Stimulated activated CD8-positive, alpha-beta memory T cell treated with anti-CD3 and anti-CD28 coated beads, Interleukin-12 subunit alpha, Interleukin-12 subunit beta, amount 100 ng/mL, for 4 hours (primary cell): Measurements from ENCODE around the gene RASA4.
"Not testable (repeated sequence)": the region's sequence is repeated elsewhere in the genome, so short reads cannot be mapped to it uniquely, and the experiment has no call there.

Experiments
- DNase-seq: peaks from one replicate; pipeline ENCODE4 v3.0.0-alpha.2; 2020; ENCODE audit warnings: low read depth

Gene RASA4

GRCh38 chr7:102543596-102543995 lies 73.0 kb downstream of the RASA4 start, which contains the start of gene UPK3BL2:
Gene UPK3BL2, minus strand, starts transcription at chr7:102543696. Its CDS starts 60 bp downstream, at chr7:102543636.
- DNase-seq: not testable (repeated sequence)

DNA sequence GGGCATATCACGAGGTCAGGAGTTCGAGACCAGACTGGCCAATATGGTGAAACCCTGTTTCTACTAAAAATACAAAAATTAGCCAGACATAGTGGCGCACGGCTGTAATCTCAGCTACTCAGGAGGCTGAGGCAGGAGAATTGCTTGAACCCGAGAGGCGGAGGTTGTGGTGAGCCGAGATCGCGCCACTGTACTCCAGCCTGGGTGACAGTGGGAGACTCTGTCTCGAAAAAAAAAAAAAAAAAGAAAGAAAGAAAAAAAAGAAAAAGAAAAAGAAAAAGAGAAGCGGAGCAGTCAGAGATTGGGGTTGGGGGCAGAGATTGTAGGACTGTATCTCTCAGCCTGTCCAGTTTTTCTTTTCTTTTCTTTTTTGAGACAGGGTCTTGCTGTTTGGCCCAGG lies 73.8 kb downstream of the RASA4 start:
- DNase-seq: not testable (repeated sequence)

DNA sequence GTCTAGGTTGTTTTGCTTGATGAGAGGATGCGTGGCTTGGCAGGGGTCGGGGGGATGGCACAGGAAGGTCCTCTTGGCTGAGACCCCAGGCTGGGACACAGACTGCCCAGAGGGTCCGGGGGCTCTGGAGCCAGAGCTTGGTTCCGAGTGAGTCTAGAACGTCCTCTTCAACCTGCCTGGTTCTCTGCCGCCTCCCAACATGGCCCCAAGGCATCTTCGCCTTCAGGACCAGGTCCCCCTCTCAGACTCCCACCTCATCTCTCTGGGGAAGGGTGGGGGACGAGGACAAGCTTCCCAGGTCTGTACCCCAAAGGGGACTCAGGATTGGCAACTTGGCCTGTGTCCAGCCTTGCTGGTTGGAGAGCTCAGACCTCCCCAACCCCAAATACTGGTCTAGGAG lies 74.5 kb downstream of the RASA4 start:
- DNase-seq: not testable (repeated sequence)

- not testable (repeated sequence) for DNase-seq
These were observed 76.0 kb downstream of the RASA4 start for GRCh38 chr7:102540604-102541003.

GRCh38 chr7:102535062-102535615 lies 81.4 kb downstream of the RASA4 start:
- DNase-seq: not testable (repeated sequence)

- not testable (repeated sequence) for DNase-seq
These were observed 84.4 kb downstream of the RASA4 start for GRCh38 chr7:102532127-102532526.

DNA sequence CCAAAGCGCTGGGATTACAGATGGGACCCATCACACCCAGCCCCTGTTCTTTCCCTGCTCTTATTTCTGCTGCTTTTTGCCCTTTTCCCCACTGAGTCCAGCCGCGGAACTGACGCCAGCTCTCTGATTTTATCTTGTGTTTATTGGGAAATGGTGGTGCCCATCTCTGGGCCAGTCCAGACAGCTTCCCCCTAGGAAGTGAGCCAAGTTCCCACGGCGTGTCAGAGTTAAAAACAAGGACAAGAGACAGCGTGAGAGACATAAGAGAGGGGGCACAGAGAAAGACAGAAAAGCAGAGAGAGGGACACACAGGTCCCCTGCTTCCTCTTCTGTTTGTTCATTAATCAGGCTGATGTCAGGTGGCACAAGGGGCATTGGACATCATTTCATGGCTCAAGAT lies 85.0 kb downstream of the RASA4 start:
- not testable (repeated sequence) for DNase-seq

DNA sequence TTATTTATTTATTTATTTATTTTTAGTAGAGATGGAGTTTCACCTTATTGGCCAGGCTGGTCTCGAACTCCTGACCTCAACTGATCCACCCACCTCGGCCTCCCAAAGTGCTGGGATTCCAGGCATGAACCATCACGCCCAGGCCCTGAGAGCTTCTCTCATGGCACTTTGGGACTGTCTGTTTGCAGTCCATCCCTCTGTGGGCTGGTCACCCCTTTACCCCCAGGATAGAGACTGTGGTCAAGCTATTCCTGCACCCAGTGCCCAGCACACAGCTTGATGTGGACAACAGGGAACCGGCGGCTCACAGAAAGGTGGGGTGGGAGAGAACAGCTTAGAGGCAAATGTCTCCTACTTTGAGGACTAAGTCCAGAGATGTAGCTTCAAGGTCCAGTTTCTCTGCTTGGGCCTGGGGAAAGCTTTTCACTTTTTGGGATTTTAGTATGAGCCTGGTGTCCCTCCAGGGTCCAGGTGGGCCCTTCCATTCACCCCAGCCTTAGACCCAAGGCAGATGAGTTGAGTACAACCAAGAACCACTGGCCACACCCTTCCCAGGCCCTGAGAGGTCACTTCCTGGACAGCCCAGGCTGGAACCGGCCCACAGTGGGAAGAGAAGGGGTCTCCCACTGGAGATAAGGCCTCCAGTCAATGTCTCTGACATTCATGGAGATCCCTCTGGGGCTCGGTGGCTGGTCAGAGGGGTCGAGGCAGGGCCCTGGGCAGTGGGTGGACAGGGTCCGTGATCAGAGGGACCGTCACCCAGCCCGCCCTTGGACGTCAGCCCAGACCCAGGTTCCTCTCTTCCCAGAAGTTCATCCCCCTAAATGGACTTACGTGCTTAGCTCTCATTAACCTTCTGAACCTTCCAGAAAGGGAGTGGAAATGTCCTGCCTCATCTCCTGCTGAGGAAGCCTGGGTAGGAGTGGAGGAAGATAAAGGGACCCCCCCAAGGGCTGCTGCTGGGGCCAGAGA lies 88.4 kb downstream of the RASA4 start:
- DNase-seq: not testable (repeated sequence)

DNA sequence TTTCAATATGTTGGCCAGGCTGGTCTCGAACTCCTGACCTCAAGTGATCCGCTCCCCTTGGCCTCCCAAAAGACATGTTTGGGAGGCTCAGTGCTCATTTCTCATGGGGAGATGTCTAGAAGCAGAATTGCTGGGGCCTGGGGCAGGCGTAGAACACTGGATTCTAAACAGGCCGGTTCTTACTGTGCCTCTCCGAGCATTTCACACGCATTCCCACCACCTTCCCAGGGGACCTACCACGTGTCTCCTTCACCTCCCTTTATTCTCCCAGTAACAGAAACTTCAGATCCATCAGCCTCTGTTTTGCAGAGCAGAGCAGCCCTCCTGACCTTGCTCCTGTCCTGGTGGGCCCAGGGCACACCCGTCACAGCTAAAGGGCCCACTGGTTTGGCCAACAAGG lies 89.4 kb downstream of the RASA4 start:
- DNase-seq: not testable (repeated sequence)

DNA sequence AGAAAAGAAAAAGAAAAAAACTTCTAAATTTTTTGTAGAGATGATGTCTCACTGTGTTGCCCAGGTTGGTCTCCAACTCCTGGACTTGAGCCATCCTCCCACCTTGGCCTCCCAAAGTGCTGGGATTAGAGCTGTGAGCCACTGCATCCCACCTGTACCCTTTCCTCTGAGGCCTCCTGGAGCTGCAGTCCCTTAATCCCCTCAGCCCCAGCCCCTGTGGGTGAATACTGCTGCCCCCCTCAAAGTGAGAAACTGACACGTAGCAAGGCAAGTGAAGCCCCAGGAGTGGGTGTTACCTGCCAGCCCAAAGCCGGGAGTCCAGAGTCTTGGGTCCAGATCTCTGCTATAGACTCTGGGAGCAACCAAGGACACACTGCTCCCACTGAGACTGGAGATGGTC lies 91.8 kb downstream of the RASA4 start:
- not testable (repeated sequence) for DNase-seq
